SU-DHL-6 (cell line): ENCODE data around the gene ADPRH.

Experiments used
- CTCF ChIP-seq: fragments of 200-600 bp; sonication (generic); IDR thresholded peaks from one replicate; pipeline ENCODE4 v1.5.1; 2017; ENCODE audit warnings: antibody characterized with exemption, mild to moderate bottlenecking, low read length, moderate library complexity; ENCODE audit not compliant: insufficient read depth, poor library complexity, severe bottlenecking
- EZH2phosphoT487 ChIP-seq: fragments of 200-600 bp; sonication (generic), shearing (Covaris generic); conservative IDR thresholded peaks from 2 replicates; pipeline ENCODE4 v1.6.1; 2018; ENCODE audit warnings: mild to moderate bottlenecking, antibody characterized with exemption, low read length, moderate library complexity, mixed read lengths

GRCh38 chr3:119597548-119598288 lies 18.4 kb downstream of the ADPRH start, which contains the start of gene PLA1A:
- TF ChIP-seq EZH2phosphoT487 (no peak), CTCF (no peak)
